ENCODE measurements around the gene OR1J1.

DNA sequence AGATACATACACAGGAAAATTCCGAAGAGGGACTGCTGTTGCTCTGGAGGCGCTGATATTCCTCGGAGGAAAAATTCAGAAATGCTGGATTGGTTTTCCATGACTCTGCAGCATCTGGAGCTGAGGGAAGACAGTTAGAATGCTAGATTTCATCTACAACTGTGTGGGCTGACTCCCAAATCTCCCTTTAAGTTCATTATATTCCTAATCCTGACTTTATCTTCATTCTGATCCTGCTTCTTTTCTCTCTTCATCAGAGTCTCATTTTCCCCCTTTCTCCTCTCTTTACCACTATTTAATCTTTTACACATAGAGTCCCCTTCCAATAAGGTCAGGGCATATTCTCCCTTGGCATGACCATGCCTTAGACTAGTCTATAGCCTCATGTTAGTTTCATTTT, 49.5 kb upstream of the OR1J1 start, which contains the start of gene OR1N1:
- TF ChIP-seq CTCF (IDR thresholded peaks at IDR 0.05) (no peak), POLR2A (IDR thresholded peaks at IDR 0.05) (no peak)
